DOHH2 (cell line): ENCODE measurements around the gene KRI1.

ENCODE experiments used
- H3F3A ChIP-seq: fragments of 200-600 bp; sonication (generic), shearing (Covaris generic); 2 replicates; pipeline ENCODE4 v1.6.0; 2016; ENCODE audit warnings: antibody characterized with exemption, mild to moderate bottlenecking; ENCODE audit not compliant: control insufficient read depth, insufficient read depth
- H3K27ac ChIP-seq: fragments of 200-600 bp; sonication (generic); 2 replicates; pipeline ENCODE4 v1.5.1; 2014; ENCODE audit warnings: low read depth, mild to moderate bottlenecking, low read length, moderate library complexity
- H3K27me3 ChIP-seq: fragments of 200-600 bp; sonication (generic); 2 replicates; pipeline ENCODE4 v1.6.1; 2014; ENCODE audit warnings: mild to moderate bottlenecking, low read length, mixed read lengths; ENCODE audit not compliant: control insufficient read depth
- H3K36me3 ChIP-seq: fragments of 200-600 bp; sonication (generic); 2 replicates; pipeline ENCODE4 v1.6.1; 2014; ENCODE audit warnings: mild to moderate bottlenecking, low read length, moderate library complexity, mixed read lengths; ENCODE audit not compliant: control insufficient read depth
- H3K4me1 ChIP-seq: fragments of 200-600 bp; sonication (generic); 2 replicates; pipeline ENCODE4 v1.6.1; 2014; ENCODE audit warnings: mild to moderate bottlenecking, low read length, mixed read lengths; ENCODE audit not compliant: control insufficient read depth
- H3K4me2 ChIP-seq: fragments of 200-600 bp; sonication (generic); 2 replicates; pipeline ENCODE4 v1.6.0; 2014; ENCODE audit warnings: mild to moderate bottlenecking, low read length, moderate library complexity
- H3K4me3 ChIP-seq: fragments of 200-600 bp; sonication (generic); 2 replicates; pipeline ENCODE4 v1.5.1; 2014; ENCODE audit warnings: mild to moderate bottlenecking, low read length, mixed read lengths
- H3K79me2 ChIP-seq: fragments of 200-600 bp; sonication (generic); 2 replicates; pipeline ENCODE4 v1.6.1; 2014; ENCODE audit warnings: mild to moderate bottlenecking, low read length, mixed read lengths; ENCODE audit not compliant: control insufficient read depth
- H3K9me2 ChIP-seq: fragments of 200-600 bp; sonication (generic); replicated peaks from 2 replicates; pipeline ENCODE4 v1.6.1; 2014; ENCODE audit warnings: mild to moderate bottlenecking, low read length, mixed read lengths; ENCODE audit not compliant: control insufficient read depth
- H3K9me3 ChIP-seq: fragments of 200-600 bp; sonication (generic); 2 replicates; pipeline ENCODE4 v1.6.1; 2014; ENCODE audit warnings: antibody characterized with exemption, low read length, mixed read lengths; ENCODE audit not compliant: control insufficient read depth, insufficient read depth
- H4K20me1 ChIP-seq: fragments of 200-600 bp; sonication (generic); 2 replicates; pipeline ENCODE4 v1.6.0; 2014; ENCODE audit warnings: low read depth, mild to moderate bottlenecking, antibody characterized with exemption, low read length, moderate library complexity; ENCODE audit not compliant: control insufficient read depth, insufficient read depth
- CTCF ChIP-seq: fragments of 200-600 bp; sonication (generic); IDR thresholded peaks from one replicate; pipeline ENCODE4 v1.5.1; 2014; ENCODE audit warnings: antibody characterized with exemption, mild to moderate bottlenecking, low read depth, low read length; ENCODE audit not compliant: poor library complexity, severe bottlenecking
- EZH2phosphoT487 ChIP-seq: fragments of 200-600 bp; sonication (generic); IDR thresholded peaks from 2 replicates; pipeline ENCODE4 v1.6.1; 2017; ENCODE audit warnings: borderline replicate concordance, mild to moderate bottlenecking, antibody characterized with exemption, low read length, moderate library complexity, mixed read lengths

Gene KRI1

GRCh38 chr19:10523135-10523636 lies 42.6 kb downstream of the KRI1 start:
- H3K79me2 ChIP-seq: no peaks in the 10 kb centered on the region
- peaks cover 28% of the 10 kb centered on the region for H3K27me3 ChIP-seq
- H3F3A ChIP-seq: no peaks in the 10 kb centered on the region
- no peaks in the 10 kb centered on the region for H3K9me2 ChIP-seq
- H3K4me3 ChIP-seq: no peak overlapping the region
- H3K4me2 ChIP-seq: no peak overlapping the region
- no peaks in the 10 kb centered on the region for H4K20me1 ChIP-seq
- no peaks in the 10 kb centered on the region for H3K9me3 ChIP-seq
- peaks cover 11% of the 10 kb centered on the region for H3K4me1 ChIP-seq
- TF ChIP-seq CTCF (no peak), EZH2phosphoT487 (no peak)
- no peak overlapping the region for H3K27ac ChIP-seq
- H3K36me3 ChIP-seq: no peaks in the 10 kb centered on the region

GRCh38 chr19:10521461-10522171 lies 44.2 kb downstream of the KRI1 start:
- Histone ChIP-seq H3K9me3 (no peaks in the 10 kb centered on the region), H3K36me3 (no peaks in the 10 kb centered on the region), H3K27ac (no peak overlapping the region), H3K4me2 (no peak overlapping the region), H3K4me3 (no peak overlapping the region), H3K79me2 (no peaks in the 10 kb centered on the region), H4K20me1 (peaks cover 2% of the 10 kb centered on the region; the same call in 1 of the 2 replicates), H3K9me2 (no peaks in the 10 kb centered on the region), H3K27me3 (peaks cover 42% of the 10 kb centered on the region), H3K4me1 (peaks cover 17% of the 10 kb centered on the region), H3F3A (no peaks in the 10 kb centered on the region)
- TF ChIP-seq CTCF: no peak

GRCh38 chr19:10520652-10521318 lies 45.0 kb downstream of the KRI1 start:
- peaks cover 17% of the 10 kb centered on the region for H3K4me1 ChIP-seq
- H4K20me1 ChIP-seq: peaks cover 2% of the 10 kb centered on the region; the same call in 1 of the 2 replicates
- no peaks in the 10 kb centered on the region for H3K36me3 ChIP-seq
- H3K4me2 ChIP-seq: no peak overlapping the region
- no peak overlapping the region for H3K27ac ChIP-seq
- H3K9me2 ChIP-seq: no peaks in the 10 kb centered on the region
- H3K4me3 ChIP-seq: no peak overlapping the region
- no peaks in the 10 kb centered on the region for H3K79me2 ChIP-seq
- no peaks in the 10 kb centered on the region for H3K9me3 ChIP-seq
- TF ChIP-seq EZH2phosphoT487 (no peak), CTCF (no peak)
- no peaks in the 10 kb centered on the region for H3F3A ChIP-seq
- peaks cover 43% of the 10 kb centered on the region for H3K27me3 ChIP-seq
